Neural progenitor cell (in vitro differentiated cells): ENCODE data around the gene BMS1.
"Not testable (repeated sequence)": the region's sequence is repeated elsewhere in the genome, so short reads cannot be mapped to it uniquely, and the experiment has no call there.

Experiments used
- CTCF ChIP-seq: fragments of 200-600 bp; sonication (generic); IDR thresholded peaks from 2 replicates; pipeline ENCODE4 v1.5.1; 2017; ENCODE audit warnings: antibody characterized with exemption, mild to moderate bottlenecking
- EZH2 ChIP-seq: fragments of 200-600 bp; sonication (generic); IDR thresholded peaks from 2 replicates; pipeline ENCODE4 v1.6.1; 2017; ENCODE audit warnings: antibody characterized with exemption, mild to moderate bottlenecking, moderate library complexity
- EZH2phosphoT487 ChIP-seq: fragments of 200-600 bp; sonication (generic); IDR thresholded peaks from 2 replicates; pipeline ENCODE4 v1.6.1; 2017; ENCODE audit warnings: antibody characterized with exemption

- not testable (repeated sequence) for TF ChIP-seq CTCF, EZH2phosphoT487, EZH2
These were observed 64.7 kb downstream of the BMS1 start for GRCh38 chr10:42847261-42847660.
